Measurements from ENCODE around the gene SURF6.
"Not testable (repeated sequence)": the region's sequence is repeated elsewhere in the genome, so short reads cannot be mapped to it uniquely, and the experiment has no call there.

SURF6 gene

GRCh38 chr9:133299996-133300395 lies 36.0 kb downstream of the SURF6 start:
- DNase-seq (ENCODE audit: low read depth in 2 of 2), result not testable (repeated sequence)

DNA sequence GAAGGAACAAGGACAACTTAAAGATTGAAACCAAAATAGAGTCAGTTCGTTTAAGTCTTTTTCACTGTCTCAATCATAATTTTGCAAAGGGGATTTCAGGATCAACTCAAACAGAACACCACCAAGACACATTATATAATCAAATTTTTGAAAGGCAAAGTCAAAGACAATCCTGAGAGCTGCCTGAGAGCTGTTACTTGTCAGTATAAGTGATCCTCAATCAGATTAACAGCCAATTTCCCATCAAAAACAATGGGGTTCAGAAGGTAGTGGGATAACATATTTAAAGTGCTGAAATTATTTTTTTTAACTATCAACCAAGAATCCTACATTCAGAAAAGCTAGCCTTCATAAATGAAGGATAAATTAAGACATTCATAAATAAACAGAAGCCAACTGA lies 41.7 kb downstream of the SURF6 start:
- DNase-seq (ENCODE audit: low read depth in 2 of 2), result no peak

GRCh38 chr9:133290751-133291302 lies 45.2 kb downstream of the SURF6 start:
- DNase-seq (ENCODE audit: low read depth in 2 of 2), result no peak

GRCh38 chr9:133286523-133286922 lies 49.5 kb downstream of the SURF6 start:
- no peak for DNase-seq (ENCODE audit: low read depth in 2 of 2)

GRCh38 chr9:133285252-133285775 lies 50.7 kb downstream of the SURF6 start:
- no peak for DNase-seq (ENCODE audit: low read depth in 2 of 2)

DNA sequence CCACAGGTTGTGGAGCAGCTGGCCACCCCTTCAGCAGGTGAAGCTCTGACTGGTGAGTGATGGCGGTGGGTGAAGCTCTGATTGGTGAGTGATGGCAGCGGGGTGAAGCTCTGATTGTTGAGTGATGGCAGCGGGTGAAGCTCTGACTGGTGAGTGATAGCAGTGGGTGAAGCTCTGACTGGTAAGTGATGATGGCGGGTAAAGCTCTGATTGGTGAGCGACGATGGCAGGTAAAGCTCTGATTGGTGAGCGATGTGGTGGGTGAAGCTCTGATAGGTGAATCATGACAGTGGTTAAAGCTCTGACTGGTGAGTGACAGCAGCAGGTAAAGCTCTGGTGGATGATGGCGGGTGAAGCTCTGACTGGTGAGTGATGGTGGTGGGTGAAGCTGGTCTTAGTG lies 51.6 kb downstream of the SURF6 start:
- no peak for DNase-seq (ENCODE audit: low read depth in 2 of 2)

GRCh38 chr9:133283255-133284032 lies 52.5 kb downstream of the SURF6 start:
- not testable (repeated sequence) for DNase-seq (ENCODE audit: low read depth in 2 of 2)

DNA sequence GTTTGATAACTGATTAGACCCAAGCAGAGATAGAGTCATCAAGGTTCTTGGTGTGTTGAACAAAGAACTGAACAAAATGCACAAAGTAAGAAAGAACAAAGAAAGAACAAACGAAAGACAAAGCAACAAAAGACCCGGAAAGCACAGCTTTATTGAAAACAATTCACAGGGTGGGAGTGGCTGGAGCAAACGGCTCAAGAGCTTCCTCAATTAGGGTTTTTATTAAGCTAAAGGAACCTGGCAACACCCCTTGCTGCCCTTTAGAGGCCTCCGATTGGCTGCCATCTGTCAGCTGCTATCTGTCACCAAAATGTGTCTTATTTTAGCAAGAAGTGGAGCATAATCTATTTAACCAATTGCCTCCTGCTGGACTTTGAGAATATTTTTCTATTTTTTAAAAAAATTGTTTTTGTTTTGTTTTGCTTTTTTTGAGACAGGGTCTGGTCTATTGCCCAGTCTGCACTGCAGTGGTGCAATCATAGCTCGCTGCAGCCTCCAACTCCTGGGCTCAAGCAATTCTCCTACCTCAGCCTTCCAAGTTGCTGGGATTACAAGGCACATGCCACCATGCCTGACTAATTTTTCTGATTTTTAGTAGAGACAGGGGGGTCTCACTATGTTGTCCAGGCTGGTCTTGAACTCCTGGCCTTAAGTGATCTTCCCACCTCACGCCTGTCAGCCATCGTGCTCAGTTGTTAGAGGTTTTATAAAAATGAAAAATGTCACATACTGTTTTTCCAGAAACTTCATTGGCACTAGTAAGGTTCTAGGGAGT lies 53.3 kb downstream of the SURF6 start:
- no peak for DNase-seq (ENCODE audit: low read depth in 2 of 2)

DNA sequence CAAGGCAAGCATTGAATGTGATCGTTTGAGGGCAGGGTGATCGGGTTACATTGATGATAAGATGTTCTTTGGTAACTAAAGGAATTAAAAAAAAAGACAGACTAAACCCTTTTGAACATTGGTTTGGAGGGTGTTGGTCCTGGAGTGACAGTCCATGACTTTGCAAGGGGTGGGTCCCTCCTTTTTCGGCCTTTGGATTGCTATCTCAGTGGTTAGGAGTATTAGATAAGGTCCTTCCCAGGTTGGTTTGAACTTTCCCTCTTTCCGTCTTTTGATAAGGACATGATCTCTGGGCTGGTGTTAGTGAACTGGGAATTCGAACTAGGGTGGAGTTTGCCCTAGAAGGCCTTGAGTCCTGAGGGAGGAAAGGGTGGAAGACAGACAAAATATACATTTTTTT lies 55.6 kb downstream of the SURF6 start:
- DNase-seq (ENCODE audit: low read depth in 2 of 2), result no peak

Measured in stimulated activated CD8-positive, alpha-beta memory T cell treated with anti-CD3 and anti-CD28 coated beads, Interleukin-15, amount 100 ng/mL, for 48 hours (primary cell).